ENCODE results near the gene CHSY1. TPM values are rescaled to one million over a fixed set of nuclear protein-coding genes. Genes with fewer than 3 reads are reported as not detected.

CHSY1 gene
- total RNA-seq, 1 donor: 23.4 TPM

DNA sequence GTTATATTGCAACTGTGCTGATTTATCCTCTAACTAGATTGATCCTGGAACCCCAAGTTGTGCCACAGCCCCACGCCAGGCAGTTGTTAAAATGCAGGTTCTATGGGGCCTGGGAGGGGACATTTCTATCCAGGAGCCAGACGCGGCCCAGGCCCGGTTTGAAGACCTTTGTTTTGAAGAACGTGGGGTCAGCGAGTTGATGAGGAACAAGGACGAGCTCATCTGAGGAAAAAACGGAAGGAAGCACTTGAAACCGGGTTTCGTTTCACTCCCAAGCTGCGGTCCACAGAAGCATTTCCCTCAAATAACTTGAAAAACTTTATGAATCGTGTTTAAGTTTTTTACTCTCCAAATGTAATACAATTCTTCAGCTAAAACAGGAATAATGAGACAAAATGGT is 76.4 kb downstream of the CHSY1 start:
- DNase-seq (ENCODE audit: low read depth in 2 of 3, low spot score in 2 of 3): peak in 2 of 3 donors; percentile 69 to 72

DNA sequence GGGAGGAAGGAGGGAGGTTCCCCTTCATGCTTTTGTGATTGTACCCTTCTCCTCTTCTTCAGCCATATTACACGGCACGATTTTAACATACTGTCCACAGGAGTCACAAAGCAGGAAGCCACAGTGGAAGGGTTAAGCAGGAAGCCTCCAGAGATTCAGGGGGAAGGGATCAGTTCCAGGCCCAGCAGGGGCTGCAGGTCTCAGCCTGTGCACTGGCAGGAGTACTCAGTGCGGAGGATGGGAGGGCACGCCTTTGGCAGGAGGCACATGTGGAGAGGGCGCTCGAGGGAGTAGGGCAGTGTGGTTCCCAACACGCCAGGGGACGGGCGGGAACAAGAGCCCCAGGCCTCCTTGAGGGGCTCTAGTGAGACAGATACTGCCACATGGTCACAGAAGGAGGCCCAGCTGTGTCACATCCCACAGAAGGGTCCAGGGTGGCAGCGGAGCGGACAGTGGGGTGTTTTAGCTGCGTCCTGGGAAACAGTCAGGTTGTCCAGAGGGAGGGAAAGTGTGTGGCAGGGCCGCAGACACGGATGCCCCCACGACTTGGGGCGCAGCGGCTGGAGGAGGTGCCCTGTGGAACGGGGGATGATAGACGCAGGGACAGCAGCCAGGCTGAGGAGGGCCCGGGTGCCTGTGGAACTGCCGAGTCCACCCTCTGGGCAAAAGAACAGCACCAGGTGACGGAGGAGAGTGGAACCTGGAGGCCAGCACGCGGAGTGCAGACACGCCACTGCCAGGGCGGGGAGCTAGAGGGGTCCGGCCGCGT is 77.5 kb downstream of the CHSY1 start:
- no peak for DNase-seq (ENCODE audit: low read depth in 2 of 3, low spot score in 2 of 3)

DNA sequence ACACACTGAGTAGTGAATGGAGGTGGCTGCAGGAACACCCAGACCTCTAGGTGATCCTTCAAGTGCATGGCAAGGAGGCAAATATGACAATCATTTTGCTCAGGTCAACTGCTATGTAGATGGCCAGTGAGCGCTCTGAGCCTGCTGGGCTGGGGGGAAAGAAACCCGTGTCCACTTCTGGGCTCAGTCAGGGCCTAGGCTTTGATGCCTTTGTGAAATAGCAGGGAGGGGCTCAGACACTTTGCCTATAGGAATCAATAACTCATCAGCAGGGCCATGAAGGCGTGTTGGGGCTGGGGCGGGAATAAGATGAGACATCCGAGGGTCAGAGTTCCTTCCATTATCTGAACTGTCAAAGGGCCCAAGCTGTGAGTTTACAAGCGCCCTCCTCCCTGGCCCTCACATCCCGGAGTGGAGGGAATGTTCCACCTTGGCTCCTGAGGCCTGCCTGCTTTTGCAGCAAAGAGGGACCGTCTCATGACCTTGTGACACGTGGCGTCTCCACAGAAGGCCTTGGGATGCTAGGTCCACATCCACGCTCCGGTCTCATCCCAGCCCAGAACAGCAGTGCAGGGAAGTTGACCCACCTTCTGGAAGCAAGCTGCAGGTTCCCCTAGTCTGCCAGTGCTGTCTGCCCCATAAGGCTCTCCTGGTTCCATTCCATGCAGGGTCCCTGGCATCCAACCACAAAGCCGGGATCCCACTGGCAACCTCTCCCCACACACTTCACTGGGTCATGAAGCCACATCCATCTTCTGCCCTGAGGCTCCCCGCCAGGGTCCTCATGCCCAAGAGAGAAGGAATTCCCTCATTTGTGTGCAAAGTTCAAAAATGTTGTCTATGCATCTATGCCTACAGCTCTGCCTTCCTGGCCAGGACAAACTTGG is 78.4 kb downstream of the CHSY1 start:
- DNase-seq (ENCODE audit: low read depth in 2 of 3, low spot score in 2 of 3): no peak

DNA sequence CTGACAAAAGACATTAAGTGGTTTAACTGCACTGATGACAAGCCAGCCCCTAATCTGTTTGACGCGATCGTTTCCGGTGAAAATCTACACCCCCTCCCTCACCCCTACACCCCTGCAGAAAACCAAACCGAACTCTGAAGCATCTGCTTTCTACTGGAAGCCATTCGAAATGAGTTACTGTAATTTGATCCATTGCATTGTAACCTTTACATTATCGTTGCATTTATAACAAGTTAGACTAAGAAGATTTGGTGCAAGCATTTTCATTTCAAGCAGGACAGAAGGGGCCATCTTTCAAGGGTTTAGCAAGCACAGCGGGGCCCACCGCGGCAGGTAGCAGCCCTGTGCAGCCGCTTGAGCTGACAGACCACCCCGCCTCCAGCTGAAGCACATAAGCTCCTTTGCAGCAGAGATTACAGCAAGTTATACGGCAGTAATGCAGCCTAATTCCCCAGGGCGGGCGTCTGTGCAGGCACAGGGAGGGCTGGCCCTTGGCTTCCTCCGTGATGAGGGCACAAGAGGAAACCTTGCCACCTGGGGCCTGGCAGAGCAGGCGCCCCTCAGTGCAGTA is 79.3 kb downstream of the CHSY1 start:
- DNase-seq (ENCODE audit: low read depth in 2 of 3, low spot score in 2 of 3): peak in 1 of 3 donors; percentile 19

DNA sequence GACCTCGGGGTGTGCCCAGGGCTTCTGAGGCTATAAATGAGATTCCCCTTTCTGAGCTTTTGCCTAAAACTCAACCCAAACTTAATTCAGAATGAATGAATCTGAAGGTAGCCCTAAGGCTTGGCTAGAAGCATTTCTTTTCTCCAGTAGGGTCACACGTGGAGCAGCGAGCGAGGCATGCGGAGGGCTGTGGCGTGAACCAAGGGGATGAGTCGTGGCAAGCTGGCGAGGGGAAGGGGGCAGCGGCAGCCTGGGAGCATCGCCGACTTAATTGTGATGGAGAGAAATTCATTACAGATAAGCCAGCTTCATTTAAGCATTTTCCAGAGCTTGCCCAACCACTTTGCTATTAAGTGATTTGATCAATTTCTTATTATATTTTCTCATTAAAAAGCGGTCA is 79.9 kb downstream of the CHSY1 start:
- DNase-seq (ENCODE audit: low read depth in 2 of 3, low spot score in 2 of 3): no peak

DNA sequence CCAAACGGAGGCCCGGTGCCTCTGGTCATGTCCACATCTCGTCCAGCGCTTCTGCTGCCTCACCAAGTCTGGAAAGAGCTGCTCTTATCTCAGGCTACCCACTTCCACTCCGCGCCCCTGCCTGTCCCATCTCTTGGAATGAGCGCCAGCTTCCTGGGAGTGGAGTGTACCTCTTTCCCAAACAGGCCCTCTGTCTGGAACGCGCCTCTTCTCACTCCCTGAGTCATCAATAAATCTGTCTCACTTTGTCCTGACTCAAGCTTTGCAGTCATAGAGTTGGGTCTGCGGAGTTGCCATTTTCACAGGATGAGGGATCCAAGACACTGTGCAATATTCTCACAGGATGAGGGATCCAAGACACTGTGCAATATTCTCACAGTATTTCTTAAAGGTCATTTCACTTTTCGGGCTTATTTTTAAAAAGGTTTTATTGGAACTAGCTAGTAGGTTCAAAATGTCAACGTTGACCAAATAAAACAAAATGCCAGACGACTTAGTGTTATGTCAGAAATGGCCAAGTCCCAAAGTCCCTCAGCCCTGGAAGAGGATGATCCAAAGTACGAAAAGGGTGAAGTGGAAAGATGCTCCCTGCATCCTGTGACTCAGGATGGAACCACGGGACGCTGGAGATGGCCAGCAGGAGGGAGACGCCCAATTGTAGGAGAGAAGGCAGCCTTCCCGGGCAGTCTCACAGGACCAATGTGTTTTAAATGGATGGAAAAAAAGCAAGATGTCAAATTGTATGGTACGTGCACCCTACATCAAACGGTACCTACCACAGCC is 81.1 kb downstream of the CHSY1 start:
- DNase-seq (ENCODE audit: low read depth in 2 of 3, low spot score in 2 of 3): no peak

DNA sequence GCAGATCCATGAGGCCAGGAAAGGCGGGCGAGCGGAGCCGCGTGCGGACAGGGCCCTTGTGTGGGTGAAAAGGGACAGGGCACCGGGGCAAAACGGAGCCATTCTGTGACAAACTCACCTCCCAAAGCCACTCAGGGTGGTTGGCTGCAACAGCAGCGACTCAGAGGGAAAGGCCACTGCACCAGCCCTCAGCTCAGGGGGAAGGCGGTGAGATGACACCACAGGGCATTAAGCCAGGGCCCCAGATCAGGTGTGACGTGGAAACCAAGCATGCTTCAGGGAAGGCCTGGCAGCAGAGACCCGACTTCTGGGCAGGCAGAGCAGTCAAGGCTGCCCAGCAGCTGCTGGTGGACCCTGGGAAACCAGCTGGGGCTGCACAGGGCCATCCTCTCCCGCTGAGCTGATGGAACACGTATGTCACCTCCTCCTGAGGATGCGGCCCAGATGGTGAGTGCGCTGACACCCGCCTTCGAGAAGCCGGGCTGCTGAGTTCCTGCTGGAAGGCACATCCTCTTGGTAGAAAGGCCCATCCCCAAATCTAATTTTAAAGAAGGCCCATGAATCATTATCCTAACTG is 82.3 kb downstream of the CHSY1 start:
- DNase-seq (ENCODE audit: low read depth in 2 of 3, low spot score in 2 of 3): no peak

DNA sequence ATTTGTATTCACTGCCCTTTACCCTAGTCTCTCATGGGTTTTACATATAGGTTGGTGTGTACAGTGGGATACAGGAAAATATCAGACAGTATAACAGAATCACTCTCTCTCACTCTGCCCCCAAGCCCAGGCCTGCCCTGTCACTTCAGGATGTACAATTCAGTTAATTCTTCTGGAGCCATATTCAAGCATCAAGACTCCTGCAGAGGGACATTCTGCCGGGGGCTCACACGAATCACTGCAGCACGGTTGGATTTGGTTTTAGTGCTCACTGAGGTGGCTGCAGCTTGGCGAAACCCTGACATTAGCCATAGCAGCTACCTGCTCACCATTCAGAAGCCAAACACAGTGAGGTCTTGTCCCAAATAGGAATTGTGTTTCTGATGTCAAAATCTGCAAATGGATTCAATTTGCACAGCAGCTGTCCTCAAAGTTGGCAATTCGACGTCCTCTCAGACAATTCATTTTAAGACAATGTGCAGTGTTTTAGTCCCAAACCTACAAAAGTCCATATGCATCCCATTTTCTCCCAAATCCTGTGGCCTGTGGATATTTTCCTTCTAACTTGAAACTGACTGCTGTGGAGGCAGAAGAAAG is 82.9 kb downstream of the CHSY1 start:
- DNase-seq (ENCODE audit: low read depth in 2 of 3, low spot score in 2 of 3): no peak

DNA sequence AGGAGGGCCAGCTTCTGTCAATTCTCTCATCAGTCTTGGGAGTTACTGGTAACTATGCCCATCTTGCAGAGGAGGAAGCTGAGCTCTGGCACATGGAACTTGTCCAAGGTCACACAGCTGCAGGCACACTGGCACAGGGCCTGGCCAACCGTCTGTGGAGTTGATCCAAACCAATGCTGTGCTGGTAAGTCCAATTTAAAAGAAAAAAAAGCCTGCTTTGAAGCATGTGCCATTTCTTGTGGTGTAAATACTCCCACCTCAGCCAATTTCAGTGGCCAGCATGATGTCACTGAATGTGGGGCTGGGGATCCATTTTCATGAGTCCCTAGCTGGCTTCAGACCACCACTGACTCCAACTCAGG is 83.4 kb downstream of the CHSY1 start:
- no peak for DNase-seq (ENCODE audit: low read depth in 2 of 3, low spot score in 2 of 3)

DNA sequence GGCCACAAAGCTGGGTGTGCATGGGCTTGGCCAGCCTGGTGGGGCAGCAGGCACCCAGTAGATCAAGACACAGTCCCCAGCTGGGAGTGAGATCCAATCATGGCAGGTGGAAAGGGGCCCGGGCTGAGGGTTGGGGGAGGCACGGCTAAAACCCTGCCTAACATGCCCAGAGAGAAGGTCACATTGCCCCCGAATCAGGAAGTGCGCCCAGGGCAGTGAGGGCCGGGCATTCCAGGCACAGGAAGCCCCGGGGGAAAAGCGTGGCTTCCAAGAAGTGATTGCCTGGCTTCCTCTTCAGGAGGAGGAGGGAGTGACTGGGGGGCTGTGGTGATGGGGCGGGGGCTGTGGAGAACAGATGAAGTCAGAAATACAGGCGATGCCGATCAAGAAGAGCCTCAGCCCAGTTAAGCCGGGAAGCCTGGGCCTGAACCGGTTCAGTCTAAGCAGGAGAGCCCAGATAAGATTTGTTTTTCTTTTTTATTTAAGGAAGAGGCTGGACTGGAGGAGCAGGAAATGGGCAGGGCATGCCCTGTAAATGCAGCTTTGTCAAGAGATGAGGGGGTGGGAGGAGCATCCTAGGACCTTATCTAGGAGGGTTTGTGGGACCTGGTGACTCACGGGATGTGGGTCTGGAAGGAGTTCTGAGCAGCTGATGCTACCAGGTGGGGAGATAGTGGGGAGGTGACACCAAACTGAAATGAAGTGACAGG is 83.9 kb downstream of the CHSY1 start:
- peak in 2 of 3 donors; percentile 86 to 88 for DNase-seq (ENCODE audit: low read depth in 2 of 3, low spot score in 2 of 3)

DNA sequence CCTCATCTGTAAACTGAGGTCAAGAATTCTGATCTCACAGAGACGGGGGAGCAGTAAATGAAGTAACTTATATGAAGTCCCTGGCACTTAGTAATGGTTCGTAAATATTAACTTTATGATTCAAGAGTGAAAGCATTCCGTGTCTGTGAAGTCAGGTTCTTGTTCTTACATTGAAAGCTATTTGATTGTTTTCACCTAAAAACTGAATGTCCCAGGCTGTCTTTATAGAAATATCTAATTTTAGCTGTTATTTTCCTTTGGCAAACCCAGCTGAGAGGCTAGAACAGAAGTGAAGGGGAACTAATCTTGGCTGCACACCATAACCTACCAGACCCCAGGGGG is 84.5 kb downstream of the CHSY1 start:
- no peak for DNase-seq (ENCODE audit: low read depth in 2 of 3, low spot score in 2 of 3)

DNA sequence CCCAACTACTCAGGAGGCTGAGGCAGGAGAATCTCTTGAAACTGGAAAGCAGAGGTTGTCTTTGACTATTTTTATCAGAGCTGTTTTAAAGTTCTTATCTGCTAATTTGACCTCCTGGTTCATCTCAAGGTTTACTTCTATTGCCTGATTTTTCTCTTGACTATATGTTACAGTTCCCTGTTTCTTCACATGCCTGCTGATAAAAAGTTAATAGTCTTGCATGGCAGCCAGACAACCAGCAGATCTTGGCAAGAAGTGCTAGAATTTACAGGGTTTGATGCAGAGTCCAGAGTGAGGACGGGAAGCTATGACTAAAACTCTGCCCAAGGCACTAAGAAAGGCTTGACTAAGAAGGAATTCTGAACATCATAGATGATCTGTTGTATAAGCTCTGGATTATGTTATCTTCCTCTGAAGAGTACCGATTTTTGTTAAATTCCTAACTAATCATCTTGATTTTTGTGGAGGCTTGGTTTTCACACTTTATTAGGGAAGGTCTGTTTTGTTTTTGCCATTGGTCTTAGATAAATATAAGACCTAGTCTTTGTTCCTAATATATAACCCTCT is 85.9 kb downstream of the CHSY1 start:
- no peak for DNase-seq (ENCODE audit: low read depth in 2 of 3, low spot score in 2 of 3)

DNA sequence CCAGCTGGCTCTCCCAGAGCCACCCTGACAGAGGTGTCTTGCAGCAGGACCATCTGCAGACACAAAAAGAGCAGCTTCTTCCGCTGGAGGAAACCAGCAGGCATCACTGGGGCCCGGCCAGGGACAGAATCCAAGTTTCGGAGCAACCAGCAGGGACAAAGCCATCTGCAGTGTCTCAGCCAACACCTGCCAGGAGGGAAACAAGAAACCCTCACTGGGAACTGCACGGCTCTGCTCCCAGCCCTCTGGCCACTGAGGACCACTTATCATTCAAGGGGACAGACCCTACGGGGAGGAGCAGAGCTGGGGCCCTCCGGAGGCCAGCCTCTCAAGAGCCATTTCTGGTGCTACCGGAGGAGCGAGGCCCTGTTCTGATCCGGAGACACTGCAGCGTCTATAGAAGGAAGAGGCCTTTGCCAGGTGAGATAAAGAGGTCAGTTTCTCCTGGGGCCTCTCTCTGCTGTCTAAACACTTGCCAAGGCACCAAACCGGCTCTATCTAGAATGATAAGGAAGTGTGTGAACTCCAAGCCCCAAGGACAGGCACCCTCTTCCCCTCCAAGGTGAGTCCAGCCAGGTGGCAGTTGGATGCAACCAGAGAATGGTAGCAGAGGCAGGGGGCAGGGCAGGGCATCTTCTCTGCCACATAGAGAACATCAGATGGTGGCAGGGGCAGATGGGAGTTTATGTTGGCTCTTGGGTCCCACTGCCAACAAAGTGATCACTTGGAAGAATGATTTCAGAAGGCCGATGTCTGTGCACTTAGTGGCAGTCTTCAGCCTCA is 89.0 kb downstream of the CHSY1 start:
- no peak for DNase-seq (ENCODE audit: low read depth in 2 of 3, low spot score in 2 of 3)

DNA sequence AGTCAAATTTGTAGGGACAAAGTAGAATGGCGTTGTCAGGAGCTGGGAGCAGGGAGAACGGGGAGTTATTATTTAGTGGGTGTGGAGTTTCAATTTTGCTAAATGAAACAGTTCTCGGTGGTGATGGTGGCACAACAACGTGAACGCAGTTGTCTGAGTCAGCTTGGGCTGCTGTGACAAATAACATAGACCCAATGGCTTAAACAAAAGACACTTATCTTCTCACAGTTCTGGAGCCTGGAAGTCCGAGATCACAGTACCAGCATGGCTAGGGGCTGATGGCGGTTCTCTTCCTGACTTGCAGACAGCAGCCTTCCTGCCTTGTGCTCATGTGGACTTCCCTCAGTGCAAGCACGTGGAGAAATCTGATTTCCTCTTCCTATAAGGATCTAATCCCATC is 90.2 kb downstream of the CHSY1 start:
- no peak for DNase-seq (ENCODE audit: low read depth in 2 of 3, low spot score in 2 of 3)

DNA sequence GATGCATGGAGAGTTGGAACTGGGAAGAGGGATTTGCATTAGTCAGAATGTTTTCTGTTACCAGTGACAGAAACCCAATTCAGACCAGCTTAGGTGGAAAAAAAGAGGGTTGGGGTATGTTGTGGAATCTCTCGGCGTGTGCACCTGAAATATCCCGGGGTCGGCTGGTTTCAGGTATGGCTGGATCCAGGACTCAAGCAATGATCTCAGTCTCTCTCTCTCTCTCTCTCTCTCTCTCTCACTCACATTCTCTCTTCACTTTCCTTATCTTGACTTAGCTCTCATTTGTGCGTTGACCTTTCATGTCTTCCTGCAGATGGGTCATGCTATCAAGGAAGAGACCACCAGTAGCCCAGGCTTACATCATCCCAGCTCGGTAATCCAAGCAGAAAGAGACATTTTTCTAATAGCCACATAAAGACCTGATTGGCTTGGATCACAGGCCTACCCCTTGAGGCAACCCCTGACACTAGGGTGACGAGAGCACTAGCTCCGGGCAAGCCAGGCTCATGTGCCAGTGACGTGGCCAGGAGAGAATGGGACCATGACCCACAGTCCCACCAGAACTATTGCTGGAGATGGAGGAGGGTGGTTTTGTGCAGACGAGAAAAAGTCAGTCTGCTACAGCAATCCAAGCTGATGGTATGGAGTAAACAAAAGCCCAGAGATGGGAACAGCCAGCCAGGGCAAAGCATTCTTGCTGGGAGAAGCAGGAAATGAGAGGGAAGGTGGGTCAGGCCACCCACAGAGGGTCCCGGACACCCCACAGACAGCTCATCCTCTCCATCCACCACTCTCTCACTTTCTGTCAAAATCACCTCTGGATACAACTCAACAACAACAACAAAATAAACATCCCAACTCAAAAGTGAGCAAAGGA is 91.7 kb downstream of the CHSY1 start:
- DNase-seq (ENCODE audit: low read depth in 2 of 3, low spot score in 2 of 3): no peak

DNA sequence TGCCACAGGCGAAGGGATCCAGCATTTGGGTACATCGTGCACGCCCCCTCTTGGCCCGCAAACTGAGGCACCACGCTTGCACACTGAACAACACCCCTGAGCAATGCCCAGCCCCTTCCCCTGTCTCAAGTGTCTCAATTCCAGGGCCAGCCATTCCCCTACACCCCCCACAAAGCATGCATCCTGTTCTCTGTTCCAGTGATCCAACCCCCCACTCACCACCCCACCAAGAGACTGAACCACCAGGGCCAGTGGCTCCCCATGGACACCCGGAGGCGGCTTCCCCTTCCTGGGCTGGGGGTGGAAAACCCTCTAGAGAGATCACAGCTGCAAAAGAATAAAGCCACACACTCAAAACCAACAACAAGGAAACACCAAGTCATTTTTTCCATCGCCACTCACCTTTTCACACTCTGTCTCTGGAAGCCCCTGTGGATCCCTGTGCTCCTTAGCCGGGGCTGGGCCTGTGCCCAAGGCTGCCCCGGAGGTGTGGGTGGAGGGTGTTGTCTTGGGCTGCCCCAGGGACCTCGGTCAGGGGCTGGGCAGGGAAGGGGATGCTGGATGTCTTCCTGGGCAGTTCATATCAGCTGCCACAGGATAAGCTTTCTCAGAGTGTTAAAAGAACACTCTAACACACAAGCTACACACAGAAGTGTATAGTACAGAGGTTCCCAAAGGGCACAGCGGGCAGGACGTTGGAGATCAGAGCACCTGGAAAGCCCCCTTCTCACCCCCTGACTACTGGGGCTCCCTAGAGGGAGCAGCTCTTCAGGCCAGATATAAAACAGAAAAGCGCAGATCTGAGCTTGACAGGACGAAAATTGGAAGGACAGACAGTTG is 92.5 kb downstream of the CHSY1 start:
- DNase-seq (ENCODE audit: low read depth in 2 of 3, low spot score in 2 of 3): peak in 1 of 3 donors; percentile 55
